Measurements from ENCODE around the gene PARD6G.

DNA sequence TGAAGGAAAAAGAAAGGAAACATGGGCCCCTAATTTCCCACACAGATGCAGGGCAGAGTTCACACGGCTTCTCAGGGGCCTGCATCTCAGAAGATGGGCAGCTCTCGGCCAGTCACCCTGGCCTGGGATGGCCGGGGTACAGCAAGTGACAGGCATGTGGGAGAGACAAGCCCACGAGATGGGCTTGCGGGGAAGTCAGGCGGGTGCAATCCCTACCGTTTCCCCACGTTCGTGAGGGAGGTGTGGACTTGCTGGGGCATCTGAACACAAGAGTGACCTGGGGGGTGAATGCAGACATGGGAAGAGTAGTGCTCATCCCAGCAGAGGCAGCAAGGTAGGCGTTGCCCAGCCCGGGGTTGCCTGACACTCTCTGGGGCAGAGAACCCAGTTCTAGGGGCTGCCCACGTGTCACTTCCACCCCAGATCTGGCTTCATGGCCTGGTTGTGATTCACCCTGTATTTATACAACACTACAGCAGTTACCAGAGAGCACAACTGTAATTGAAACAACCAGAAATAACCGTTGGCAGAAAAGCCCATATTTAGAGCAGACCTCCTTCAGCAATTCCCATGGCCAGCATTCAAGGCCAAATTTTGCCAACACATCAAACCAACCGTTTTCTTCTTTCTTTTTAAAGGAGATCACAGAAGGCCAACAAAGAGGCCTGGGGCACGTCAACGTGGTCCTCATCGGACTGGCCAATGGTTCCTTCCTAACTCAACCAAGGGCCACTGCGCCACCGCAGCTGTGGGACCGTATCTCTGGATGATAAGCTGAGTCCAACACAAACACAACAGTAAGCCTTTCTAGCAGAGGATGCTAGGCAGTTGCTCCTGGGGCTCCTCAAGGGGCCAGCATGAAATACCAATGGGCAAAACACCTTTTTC lies 58.4 kb downstream of the PARD6G start:
- TF ChIP-seq, protein P1, sequence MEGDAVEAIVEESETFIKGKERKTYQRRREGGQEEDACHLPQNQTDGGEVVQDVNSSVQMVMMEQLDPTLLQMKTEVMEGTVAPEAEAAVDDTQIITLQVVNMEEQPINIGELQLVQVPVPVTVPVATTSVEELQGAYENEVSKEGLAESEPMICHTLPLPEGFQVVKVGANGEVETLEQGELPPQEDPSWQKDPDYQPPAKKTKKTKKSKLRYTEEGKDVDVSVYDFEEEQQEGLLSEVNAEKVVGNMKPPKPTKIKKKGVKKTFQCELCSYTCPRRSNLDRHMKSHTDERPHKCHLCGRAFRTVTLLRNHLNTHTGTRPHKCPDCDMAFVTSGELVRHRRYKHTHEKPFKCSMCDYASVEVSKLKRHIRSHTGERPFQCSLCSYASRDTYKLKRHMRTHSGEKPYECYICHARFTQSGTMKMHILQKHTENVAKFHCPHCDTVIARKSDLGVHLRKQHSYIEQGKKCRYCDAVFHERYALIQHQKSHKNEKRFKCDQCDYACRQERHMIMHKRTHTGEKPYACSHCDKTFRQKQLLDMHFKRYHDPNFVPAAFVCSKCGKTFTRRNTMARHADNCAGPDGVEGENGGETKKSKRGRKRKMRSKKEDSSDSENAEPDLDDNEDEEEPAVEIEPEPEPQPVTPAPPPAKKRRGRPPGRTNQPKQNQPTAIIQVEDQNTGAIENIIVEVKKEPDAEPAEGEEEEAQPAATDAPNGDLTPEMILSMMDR (conservative IDR thresholded peaks at IDR 0.05) = no peak
- TF ChIP-seq EZH2 (IDR thresholded peaks at IDR 0.05; ENCODE audit: low read depth) = no peak
